Measurements from ENCODE around the gene FBN3.

FBN3 gene

DNA sequence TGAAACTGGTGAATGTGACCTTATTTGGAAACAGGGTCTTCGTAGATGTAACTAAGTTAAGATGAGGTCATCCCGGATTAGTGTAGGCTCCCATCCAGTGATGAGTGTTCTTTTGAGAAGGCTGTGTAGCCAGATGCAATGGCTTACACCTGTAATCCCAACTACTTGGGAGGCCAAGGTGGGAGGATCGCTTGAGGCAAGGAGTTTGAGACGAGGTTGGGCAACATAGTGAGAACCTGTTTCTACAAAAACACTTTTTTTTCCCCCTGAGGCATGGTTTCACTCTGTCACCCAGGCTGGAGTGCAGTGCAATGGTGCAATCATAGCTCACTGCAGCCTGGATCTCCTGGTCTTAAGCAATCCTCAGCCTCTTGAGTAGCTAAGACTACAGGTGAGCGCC is 36.4 kb downstream of the FBN3 start (continued):
- TF ChIP-seq SCRT2 (tag by site-specific recombination; IDR thresholded peaks at IDR 0.05) (peak; percentile 73), ZNF24 (tag by site-specific recombination; IDR thresholded peaks at IDR 0.05) (0 out of 2 replicates have a peak, but pooled peaks have one; percentile 50), ZBTB17 (tag by site-specific recombination; IDR thresholded peaks at IDR 0.05) (peak; percentile 76), ZNF366 (tag by site-specific recombination; conservative IDR thresholded peaks at IDR 0.05) (0 out of 2 replicates have a peak, but pooled peaks have one; percentile 29), ZFHX2 (tag by site-specific recombination; conservative IDR thresholded peaks at IDR 0.05) (0 out of 2 replicates have a peak, but pooled peaks have one; percentile 18), GLIS1 (tag by site-specific recombination; IDR thresholded peaks at IDR 0.05) (peak; percentile 22; the same call in 1 of the 2 replicates), ZNF10 (tag by site-specific recombination; IDR thresholded peaks at IDR 0.05) (peak; percentile 86), ZNF121 (tag by site-specific recombination; IDR thresholded peaks at IDR 0.05) (no peak)
- TF ChIP-seq, protein P1, sequence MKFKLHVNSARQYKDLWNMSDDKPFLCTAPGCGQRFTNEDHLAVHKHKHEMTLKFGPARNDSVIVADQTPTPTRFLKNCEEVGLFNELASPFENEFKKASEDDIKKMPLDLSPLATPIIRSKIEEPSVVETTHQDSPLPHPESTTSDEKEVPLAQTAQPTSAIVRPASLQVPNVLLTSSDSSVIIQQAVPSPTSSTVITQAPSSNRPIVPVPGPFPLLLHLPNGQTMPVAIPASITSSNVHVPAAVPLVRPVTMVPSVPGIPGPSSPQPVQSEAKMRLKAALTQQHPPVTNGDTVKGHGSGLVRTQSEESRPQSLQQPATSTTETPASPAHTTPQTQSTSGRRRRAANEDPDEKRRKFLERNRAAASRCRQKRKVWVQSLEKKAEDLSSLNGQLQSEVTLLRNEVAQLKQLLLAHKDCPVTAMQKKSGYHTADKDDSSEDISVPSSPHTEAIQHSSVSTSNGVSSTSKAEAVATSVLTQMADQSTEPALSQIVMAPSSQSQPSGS (tag by site-specific recombination; IDR thresholded peaks at IDR 0.05; ENCODE audit: low read depth) = peak; percentile 90

DNA sequence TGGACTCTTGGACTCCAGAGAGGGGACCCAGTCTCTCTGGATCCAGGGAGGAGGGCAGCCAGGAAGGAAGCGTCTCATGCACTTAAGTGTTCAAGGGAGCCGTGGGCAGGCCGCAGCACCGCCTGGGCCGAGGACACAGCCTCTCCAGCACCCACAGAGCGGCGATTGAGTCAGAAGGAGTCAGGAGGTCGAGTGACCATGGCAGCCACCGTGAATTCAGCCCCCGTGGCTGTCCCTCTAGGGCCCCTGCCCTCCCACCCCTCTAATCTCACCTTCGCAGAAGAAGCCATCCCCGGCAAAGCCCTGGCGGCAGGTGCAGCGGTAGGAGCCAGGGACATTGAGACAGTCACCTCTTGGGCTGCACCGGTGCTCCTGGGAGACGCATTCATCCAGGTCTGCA is 38.0 kb downstream of the FBN3 start:
- ChIA-PET POLR2A (no interaction called here), CTCF (no interaction called here)
- H3K4me1 ChIP-seq (ENCODE audit: control insufficient read depth, insufficient read depth, low read length) = no peaks in the 10 kb centered on the region
- H3K4me3 ChIP-seq (ENCODE audit: low read depth, low read length) = no peak overlapping the region
- H3K36me3 ChIP-seq (ENCODE audit: control insufficient read depth in 2 of 2, insufficient read depth in 1 of 2, low read length in 2 of 2) = no peaks in the 10 kb centered on the region
- no peaks in the 10 kb centered on the region for H3K9me3 ChIP-seq (ENCODE audit: control insufficient read depth, insufficient read depth, low read depth, low read length)
- H3K27ac ChIP-seq (ENCODE audit: extremely low read depth, low read depth, low read length) = no peak overlapping the region
- TF ChIP-seq ZNF292 (tag by site-specific recombination; IDR thresholded peaks at IDR 0.05; ENCODE audit: borderline replicate concordance, low read depth) (no peak), ZNF114 (tag by site-specific recombination; IDR thresholded peaks at IDR 0.05) (no peak), ZNF354C (tag by site-specific recombination; IDR thresholded peaks at IDR 0.05; ENCODE audit: borderline replicate concordance, low read depth) (no peak), ZNF791 (tag by site-specific recombination; IDR thresholded peaks at IDR 0.05) (no peak), ZNF302 (tag by site-specific recombination; IDR thresholded peaks at IDR 0.05; ENCODE audit: low read depth) (no peak)
- TF ChIP-seq, protein P2, sequence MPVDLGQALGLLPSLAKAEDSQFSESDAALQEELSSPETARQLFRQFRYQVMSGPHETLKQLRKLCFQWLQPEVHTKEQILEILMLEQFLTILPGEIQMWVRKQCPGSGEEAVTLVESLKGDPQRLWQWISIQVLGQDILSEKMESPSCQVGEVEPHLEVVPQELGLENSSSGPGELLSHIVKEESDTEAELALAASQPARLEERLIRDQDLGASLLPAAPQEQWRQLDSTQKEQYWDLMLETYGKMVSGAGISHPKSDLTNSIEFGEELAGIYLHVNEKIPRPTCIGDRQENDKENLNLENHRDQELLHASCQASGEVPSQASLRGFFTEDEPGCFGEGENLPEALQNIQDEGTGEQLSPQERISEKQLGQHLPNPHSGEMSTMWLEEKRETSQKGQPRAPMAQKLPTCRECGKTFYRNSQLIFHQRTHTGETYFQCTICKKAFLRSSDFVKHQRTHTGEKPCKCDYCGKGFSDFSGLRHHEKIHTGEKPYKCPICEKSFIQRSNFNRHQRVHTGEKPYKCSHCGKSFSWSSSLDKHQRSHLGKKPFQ (tag by site-specific recombination; IDR thresholded peaks at IDR 0.05) = no peak
- TF ChIP-seq, protein P3, sequence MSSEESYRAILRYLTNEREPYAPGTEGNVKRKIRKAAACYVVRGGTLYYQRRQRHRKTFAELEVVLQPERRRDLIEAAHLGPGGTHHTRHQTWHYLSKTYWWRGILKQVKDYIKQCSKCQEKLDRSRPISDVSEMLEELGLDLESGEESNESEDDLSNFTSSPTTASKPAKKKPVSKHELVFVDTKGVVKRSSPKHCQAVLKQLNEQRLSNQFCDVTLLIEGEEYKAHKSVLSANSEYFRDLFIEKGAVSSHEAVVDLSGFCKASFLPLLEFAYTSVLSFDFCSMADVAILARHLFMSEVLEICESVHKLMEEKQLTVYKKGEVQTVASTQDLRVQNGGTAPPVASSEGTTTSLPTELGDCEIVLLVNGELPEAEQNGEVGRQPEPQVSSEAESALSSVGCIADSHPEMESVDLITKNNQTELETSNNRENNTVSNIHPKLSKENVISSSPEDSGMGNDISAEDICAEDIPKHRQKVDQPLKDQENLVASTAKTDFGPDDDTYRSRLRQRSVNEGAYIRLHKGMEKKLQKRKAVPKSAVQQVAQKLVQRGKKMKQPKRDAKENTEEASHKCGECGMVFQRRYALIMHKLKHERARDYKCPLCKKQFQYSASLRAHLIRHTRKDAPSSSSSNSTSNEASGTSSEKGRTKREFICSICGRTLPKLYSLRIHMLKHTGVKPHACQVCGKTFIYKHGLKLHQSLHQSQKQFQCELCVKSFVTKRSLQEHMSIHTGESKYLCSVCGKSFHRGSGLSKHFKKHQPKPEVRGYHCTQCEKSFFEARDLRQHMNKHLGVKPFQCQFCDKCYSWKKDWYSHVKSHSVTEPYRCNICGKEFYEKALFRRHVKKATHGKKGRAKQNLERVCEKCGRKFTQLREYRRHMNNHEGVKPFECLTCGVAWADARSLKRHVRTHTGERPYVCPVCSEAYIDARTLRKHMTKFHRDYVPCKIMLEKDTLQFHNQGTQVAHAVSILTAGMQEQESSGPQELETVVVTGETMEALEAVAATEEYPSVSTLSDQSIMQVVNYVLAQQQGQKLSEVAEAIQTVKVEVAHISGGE (tag by site-specific recombination; conservative IDR thresholded peaks at IDR 0.05; ENCODE audit: low read depth) = no peak
- TF ChIP-seq, protein P4, sequence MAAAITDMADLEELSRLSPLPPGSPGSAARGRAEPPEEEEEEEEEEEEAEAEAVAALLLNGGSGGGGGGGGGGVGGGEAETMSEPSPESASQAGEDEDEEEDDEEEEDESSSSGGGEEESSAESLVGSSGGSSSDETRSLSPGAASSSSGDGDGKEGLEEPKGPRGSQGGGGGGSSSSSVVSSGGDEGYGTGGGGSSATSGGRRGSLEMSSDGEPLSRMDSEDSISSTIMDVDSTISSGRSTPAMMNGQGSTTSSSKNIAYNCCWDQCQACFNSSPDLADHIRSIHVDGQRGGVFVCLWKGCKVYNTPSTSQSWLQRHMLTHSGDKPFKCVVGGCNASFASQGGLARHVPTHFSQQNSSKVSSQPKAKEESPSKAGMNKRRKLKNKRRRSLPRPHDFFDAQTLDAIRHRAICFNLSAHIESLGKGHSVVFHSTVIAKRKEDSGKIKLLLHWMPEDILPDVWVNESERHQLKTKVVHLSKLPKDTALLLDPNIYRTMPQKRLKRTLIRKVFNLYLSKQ (tag by site-specific recombination; IDR thresholded peaks at IDR 0.05; ENCODE audit: borderline replicate concordance) = no peak

Data from HEK293 (cell line).